ENCODE data around the gene POLG2.
A peak's percentile ranks its signal among the peaks of the same experiment; 100 is the strongest.

The POLG2 gene

DNA sequence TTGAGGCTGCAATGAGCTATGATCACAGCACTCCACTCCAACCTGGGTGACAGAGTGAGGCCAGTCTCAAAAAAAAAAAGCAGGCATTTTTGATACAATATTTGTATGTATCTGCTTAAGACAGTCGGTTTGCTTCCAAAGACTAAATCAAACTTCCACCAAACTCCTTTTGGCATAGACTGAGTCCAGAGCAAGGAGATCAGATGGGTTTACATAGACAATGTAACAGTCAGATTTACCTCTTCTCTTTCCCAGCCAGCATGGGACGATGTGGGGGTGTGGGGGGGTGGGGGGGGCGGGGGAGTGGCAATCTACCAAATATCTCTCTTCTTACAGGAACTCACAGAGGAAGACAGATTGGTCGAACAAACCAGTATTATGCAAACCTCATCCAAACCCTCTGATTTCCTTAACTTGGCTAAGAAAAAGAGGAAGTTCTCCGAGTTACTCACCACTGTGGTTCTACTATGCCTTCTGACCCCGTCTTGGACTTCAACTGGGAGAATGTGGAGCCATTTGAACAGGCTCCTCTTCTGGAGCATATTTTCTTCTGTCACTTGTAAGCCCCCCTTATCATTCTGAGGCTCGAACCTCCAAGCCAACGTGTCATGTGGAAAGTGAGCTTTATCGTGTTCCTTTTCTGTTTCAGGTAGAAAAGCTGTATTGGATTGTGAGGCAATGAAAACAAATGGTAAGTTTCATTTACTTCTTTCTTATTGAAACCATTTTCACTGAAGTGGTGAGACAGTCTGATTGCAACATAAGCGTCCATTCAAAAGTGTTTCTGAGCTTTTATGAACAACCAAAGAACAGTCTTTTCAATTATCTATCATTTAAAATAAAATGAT, 48.0 kb downstream of the POLG2 start, which contains the start of gene MILR1:
Gene MILR1 (plus strand): TSS at position 451 of the 848 bp plus-strand sequence. CDS start 54 bp downstream, at position 505.
- Histone ChIP-seq H3K4me1 (ENCODE audit: insufficient read depth, poor library complexity, severe bottlenecking) (peaks cover 6% of the 10 kb centered on the region), H3K27me3 (ENCODE audit: insufficient read depth, poor library complexity, severe bottlenecking) (no peaks in the 10 kb centered on the region), H3K27ac (ENCODE audit: poor library complexity, severe bottlenecking) (peak within 1 kb of the TSS; percentile 39), H3K9me3 (ENCODE audit: severe bottlenecking) (no peaks in the 10 kb centered on the region), H3K4me3 (ENCODE audit: severe bottlenecking) (no peak within 1 kb of the TSS), H3K36me3 (ENCODE audit: low read depth) (no peaks in the 10 kb centered on the region)
- ATAC-seq (ENCODE audit: low read depth), result peak; percentile 92
- no peak for DNase-seq (ENCODE audit: low spot score)
- no peak for TF ChIP-seq CTCF (IDR thresholded peaks at IDR 0.05; ENCODE audit: poor library complexity, severe bottlenecking)

DNA sequence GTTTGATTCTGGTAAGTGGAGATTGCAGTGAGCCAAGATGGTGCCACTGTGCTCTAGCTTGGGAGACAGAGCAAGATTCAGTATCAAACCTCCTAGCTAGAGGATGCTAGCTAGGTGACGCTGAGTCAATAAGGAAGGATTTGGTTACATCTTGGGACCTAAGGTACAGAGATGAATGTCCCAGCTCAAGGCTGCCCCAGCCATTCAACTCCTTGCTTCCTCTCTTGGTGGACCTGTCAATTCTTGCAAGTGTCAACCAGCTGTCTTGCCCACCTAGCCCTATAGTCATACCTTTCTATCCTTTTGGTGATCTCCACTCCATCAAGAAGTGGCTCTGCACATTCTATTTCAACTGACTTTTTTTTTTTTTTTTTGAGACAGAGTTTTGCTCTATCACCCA, 49.3 kb downstream of the POLG2 start:
- H3K4me1 ChIP-seq (ENCODE audit: insufficient read depth, poor library complexity, severe bottlenecking), result peaks cover 15% of the 10 kb centered on the region
- H3K36me3 ChIP-seq (ENCODE audit: low read depth), result no peaks in the 10 kb centered on the region
- TF ChIP-seq CTCF (IDR thresholded peaks at IDR 0.05; ENCODE audit: poor library complexity, severe bottlenecking), result no peak
- no peaks in the 10 kb centered on the region for H3K27me3 ChIP-seq (ENCODE audit: insufficient read depth, poor library complexity, severe bottlenecking)
- no peak overlapping the region for H3K27ac ChIP-seq (ENCODE audit: poor library complexity, severe bottlenecking)
- ATAC-seq (ENCODE audit: low read depth) (no peak), DNase-seq (ENCODE audit: low spot score) (no peak)
- H3K4me3 ChIP-seq (ENCODE audit: severe bottlenecking), result no peak overlapping the region
- H3K9me3 ChIP-seq (ENCODE audit: severe bottlenecking), result no peaks in the 10 kb centered on the region

DNA sequence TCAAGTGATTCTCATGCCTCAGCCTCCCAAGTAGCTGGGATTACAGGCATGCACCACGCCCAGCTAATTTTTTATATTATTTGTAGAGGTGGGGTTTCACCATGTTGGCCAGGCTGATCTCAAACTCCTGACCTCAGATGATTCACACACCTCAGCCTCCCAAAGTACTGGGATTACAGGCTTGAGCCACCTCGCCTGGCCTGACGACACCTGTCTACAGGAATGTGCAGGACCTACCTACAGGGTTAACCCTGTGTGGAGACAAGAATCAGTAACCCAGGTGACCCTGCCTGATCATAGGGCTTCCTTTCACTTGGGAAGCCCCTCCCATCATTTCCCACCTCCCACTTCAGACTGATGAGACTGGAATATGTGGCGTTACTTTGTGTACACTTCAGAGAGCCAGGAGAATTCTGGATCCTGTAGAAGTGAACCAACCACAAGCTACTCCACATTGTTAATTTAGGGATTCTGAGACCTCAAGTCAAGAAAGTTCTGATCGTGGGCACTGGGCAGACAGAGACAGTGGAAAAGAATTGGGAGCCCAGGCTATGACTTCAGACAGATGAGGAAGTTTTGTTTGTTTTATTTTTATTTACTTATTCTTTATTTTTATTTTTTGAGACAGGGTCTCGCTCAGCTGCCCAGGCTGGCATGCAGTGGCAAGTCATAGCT, 53.6 kb downstream of the POLG2 start:
- Histone ChIP-seq H3K4me3 (ENCODE audit: severe bottlenecking) (no peak overlapping the region), H3K27ac (ENCODE audit: poor library complexity, severe bottlenecking) (no peak overlapping the region), H3K4me1 (ENCODE audit: insufficient read depth, poor library complexity, severe bottlenecking) (peaks cover 12% of the 10 kb centered on the region), H3K9me3 (ENCODE audit: severe bottlenecking) (peaks cover under 1% of the 10 kb centered on the region), H3K36me3 (ENCODE audit: low read depth) (no peaks in the 10 kb centered on the region), H3K27me3 (ENCODE audit: insufficient read depth, poor library complexity, severe bottlenecking) (no peaks in the 10 kb centered on the region)
- TF ChIP-seq CTCF (IDR thresholded peaks at IDR 0.05; ENCODE audit: poor library complexity, severe bottlenecking), result no peak
- ATAC-seq (ENCODE audit: low read depth), result peak; percentile 84
- DNase-seq (ENCODE audit: low spot score), result no peak

DNA sequence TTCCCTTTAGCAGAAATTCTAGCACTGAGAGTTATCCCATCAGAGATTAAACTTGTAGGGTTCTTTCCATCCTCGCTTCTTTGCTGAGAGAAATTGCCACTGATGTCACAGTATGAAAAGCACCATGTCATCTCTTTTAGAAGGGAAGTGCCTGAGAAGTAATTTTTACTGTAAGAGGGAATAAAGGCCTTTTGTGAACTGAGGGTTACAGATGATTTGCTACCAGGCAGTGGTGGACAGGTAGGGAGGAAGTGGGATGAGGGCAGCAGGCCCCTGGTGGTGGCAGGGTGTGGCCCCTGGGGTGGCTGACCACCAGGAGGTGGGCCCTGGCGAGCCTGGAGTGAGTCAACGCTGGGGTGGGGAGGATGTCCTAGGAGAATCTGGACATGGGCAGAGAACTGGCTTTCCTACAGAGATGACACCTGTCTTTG, 54.3 kb downstream of the POLG2 start:
- ATAC-seq (ENCODE audit: low read depth), result peak; percentile 40; the same call in 1 of the 3 replicates
- no peak overlapping the region for H3K27ac ChIP-seq (ENCODE audit: poor library complexity, severe bottlenecking)

More for the DNA sequence above, 54.3 kb downstream of the POLG2 start:
- TF ChIP-seq CTCF (IDR thresholded peaks at IDR 0.05; ENCODE audit: poor library complexity, severe bottlenecking), result no peak
- Histone ChIP-seq H3K9me3 (ENCODE audit: severe bottlenecking) (peaks cover 6% of the 10 kb centered on the region), H3K4me3 (ENCODE audit: severe bottlenecking) (no peak overlapping the region), H3K27me3 (ENCODE audit: insufficient read depth, poor library complexity, severe bottlenecking) (no peaks in the 10 kb centered on the region), H3K4me1 (ENCODE audit: insufficient read depth, poor library complexity, severe bottlenecking) (peaks cover 12% of the 10 kb centered on the region), H3K36me3 (ENCODE audit: low read depth) (no peaks in the 10 kb centered on the region)
- DNase-seq (ENCODE audit: low spot score), result no peak
